Loucy (cell line): ENCODE measurements around the gene SPTSSB.

Experiments
- CTCF ChIP-seq: fragments of 200-600 bp; sonication (generic); conservative IDR thresholded peaks from 2 replicates; pipeline ENCODE4 v1.5.1; 2014; ENCODE audit warnings: mild to moderate bottlenecking, antibody characterized with exemption, low read length
- EZH2phosphoT487 ChIP-seq: fragments of 200-600 bp; IDR thresholded peaks from 2 replicates; pipeline ENCODE4 v1.6.1; 2018; ENCODE audit warnings: antibody characterized with exemption, mild to moderate bottlenecking, moderate library complexity, borderline replicate concordance

GRCh38 chr3:161414907-161415306, 43.6 kb upstream of the SPTSSB start:
- TF ChIP-seq CTCF (no peak), EZH2phosphoT487 (no peak)
